GM19023 (cell line): ENCODE measurements around the gene COCH.
"Not testable (repeated sequence)": the region's sequence is repeated elsewhere in the genome, so short reads cannot be mapped to it uniquely, and the experiment has no call there.

ENCODE experiments used
- ATAC-seq: cut with Tn5 transposase; IDR thresholded peaks from one replicate; pipeline ENCODE4 v1.9.1; 2021; ENCODE audit warnings: mild to moderate bottlenecking, moderate library complexity; ENCODE audit not compliant: unreplicated experiment

Gene COCH

GRCh38 chr14:30921305-30921704 is 46.9 kb downstream of the COCH start:
- ATAC-seq: no peak

GRCh38 chr14:30921788-30922187 is 47.4 kb downstream of the COCH start:
- no peak for ATAC-seq

DNA sequence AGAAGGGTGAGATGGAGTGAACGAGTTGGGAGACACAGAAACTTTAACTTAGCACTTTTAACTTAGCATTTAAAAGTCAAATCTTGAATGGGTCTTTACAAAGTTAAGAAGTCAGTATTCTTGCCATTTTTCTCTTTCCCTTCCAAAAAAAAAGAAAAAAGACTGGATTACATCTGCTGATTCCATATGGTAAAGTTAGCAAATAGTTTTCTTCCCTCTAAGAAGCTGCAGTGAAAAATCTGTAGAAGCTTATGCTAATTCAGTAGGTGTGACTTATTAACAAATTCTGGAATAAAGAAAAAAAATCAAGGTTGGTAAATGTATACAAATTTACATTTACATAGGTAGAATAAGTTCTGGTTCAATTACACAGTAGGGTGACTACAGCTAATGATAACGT is 50.9 kb downstream of the COCH start:
- no peak for ATAC-seq

DNA sequence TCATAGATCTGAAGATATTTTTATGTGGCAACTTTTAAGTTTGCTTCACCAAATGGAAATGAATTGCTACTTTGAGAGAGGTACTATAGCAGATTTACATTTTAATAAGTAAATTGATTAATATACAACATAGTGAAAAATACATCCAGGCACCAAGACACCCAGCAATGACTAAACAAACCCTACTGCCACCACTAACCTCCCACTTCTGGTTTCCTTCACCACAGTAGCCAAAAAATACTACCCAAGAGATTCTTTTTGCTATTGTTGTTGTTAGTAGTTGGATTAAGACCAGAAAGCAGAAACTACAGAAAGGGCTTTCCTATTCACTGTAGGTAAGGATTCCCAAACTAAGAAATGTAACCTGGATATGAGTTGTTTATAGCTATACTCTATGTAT is 54.1 kb downstream of the COCH start:
- ATAC-seq: no peak

GRCh38 chr14:30933937-30934336 is 59.6 kb downstream of the COCH start:
- not testable (repeated sequence) for ATAC-seq

DNA sequence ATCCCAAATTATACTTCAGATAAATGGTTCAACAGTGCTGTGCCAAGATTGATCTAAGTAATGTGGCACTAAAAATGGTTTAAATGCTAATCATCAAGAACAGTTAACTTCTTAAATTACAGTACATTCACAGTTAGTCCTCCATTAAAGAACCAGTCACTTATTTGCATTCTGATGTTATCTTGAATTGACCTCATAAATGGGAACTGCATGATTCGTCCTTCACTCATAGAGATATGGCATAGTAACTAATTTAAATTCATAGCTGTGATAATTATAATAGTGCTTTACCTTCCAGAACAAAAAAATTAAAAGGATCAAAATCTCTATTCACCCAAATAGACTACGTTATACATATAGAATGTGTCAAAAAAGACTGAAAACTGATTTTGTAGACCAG is 61.1 kb downstream of the COCH start:
- no peak for ATAC-seq

GRCh38 chr14:30938617-30939016 is 64.3 kb downstream of the COCH start:
- no peak for ATAC-seq
